Adrenal gland (tissue), 12 donors: ENCODE results near the gene FAM186B. TPM values are rescaled to one million over a fixed set of nuclear protein-coding genes. Genes with fewer than 3 reads are reported as not detected.
A peak's percentile ranks its signal among the peaks of the same experiment; 100 is the strongest.

Experiments
- DNase-seq, 7 donors: peaks; one replicate each; pipeline ENCODE4 v3.0.0-alpha.2; 2019 to 2020
- H3K27ac ChIP-seq, 5 donors: fragments of 200-600 bp; sonication (generic) in 4 of 5; 1 replicate in 3 of 5; 2 replicates in 2 of 5; pipeline versions ENCODE4 v1.5.1 to v1.8.0; 2016 to 2020; ENCODE audit warnings: mild to moderate bottlenecking in 1 of 5
- H3K27me3 ChIP-seq: fragments of 200-600 bp; 2 replicates; pipeline ENCODE4 v1.8.0; 2021
- H3K36me3 ChIP-seq, 2 donors: fragments of 200-600 bp; replicated peaks in 1 of 2; 1 replicate in 1 of 2; 2 replicates in 1 of 2; pipeline versions ENCODE4 v1.5.1 to v1.8.0; 2018 to 2022
- H3K4me1 ChIP-seq, 2 donors: fragments of 200-600 bp; replicated peaks in 1 of 2; 1 replicate in 1 of 2; 2 replicates in 1 of 2; pipeline versions ENCODE4 v1.5.1 to v1.8.0; 2018 to 2021
- H3K4me3 ChIP-seq, 4 donors: fragments of 200-600 bp; sonication (generic) in 3 of 4; one replicate each; pipeline ENCODE4 v1.5.1; 2016 to 2018
- H3K9me3 ChIP-seq, 3 donors: fragments of 200-600 bp; sonication (generic) in 1 of 3; replicated peaks in 1 of 3; 1 replicate in 2 of 3; 2 replicates in 1 of 3; pipeline versions ENCODE4 v1.5.1 to v1.8.0; 2016 to 2021
- CTCF ChIP-seq, 6 experiments: fragments of 450-650 bp in 4 of 6; fragments of 200-600 bp in 2 of 6; sonication (generic) in 1 of 6; IDR thresholded peaks; 1 replicate in 5 of 6; 2 replicates in 1 of 6; pipeline versions ENCODE4 v1.5.1 to v1.8.0; 2016 to 2021; ENCODE audit warnings: antibody characterized with exemption in 6 of 6, mild to moderate bottlenecking in 2 of 6, moderate library complexity in 1 of 6
- POLR2A ChIP-seq, 2 donors: fragments of 450-650 bp; IDR thresholded peaks; one replicate each; pipeline ENCODE4 v1.6.1; 2017; ENCODE audit warnings: antibody characterized with exemption in 2 of 2, mild to moderate bottlenecking in 2 of 2, moderate library complexity in 1 of 2
- WGBS, 4 donors: extraction: QIAGEN DNeasy Blood & Tissue Kit in 2 of 4; methylation state at CpG; one replicate each; pipeline versions ENCODE4 v1.1.5 to v1.1.7; 2013 to 2017; 5-methylcytosine and 5-hydroxymethylcytosine counted together
- intact Hi-C, 2 donors: fragments of 100-400 bp; cut with DNase I; formaldehyde crosslinking; loops; one replicate each; pipeline versions ENCODE4 v1.14.1 to v1.15.0; 2022 to 2023
- polyA plus RNA-seq, 3 donors: library from polyadenylated mRNA; stranded (reverse); fragments of 200-250 nt in 2 of 3; fragments of 350-450 nt in 1 of 3; fragmentation: Illumina TruSeq in 1 of 3; extraction: RNeasy Lipid Tissue Mini Kit (QIAGEN cat#74804) in 1 of 3; gene quantifications; one replicate each; pipeline ENCODE4 v1.2.3, GENCODE V29; 2013 to 2014
- total RNA-seq, 9 donors: library from RNA; depleted of rRNA in 4 of 9; stranded (reverse); fragments of >200 nt in 4 of 9; fragments of 120-200 nt in 1 of 9; fragmentation: NEBNext Ultra II Directional in 1 of 9; extraction: Animal tissue kit (Norgen Biotek cat#: 25700) in 1 of 9; gene quantifications; one replicate each; pipeline versions ENCODE4 v1.1.0 to v1.2.4, GENCODE V29; 2013 to 2023
- donor health status: healthy with polysubstance abuse.
- donor health status: Bipolar disorder and iron deficiency.
- donor health status: DM: yes; HTN: yes; CAD: no.
- donor health status: DM: no; HTN: no; CAD: no.
- donor health status: DM: no; HTN: no; CAD: no.
- donor health status: DM: yes; HTN: yes; CAD: no.

Gene FAM186B
- total and polyA plus RNA-seq, 12 donors: 0.29 to 2.3 (median 1.0) TPM; not detected in 1

GRCh38 chr12:49545815-49546214, 59.6 kb downstream of the FAM186B start:
- Histone ChIP-seq H3K27me3 (peaks cover 4% of the 10 kb centered on the region), H3K9me3 (no peaks in the 10 kb centered on the region), H3K4me3 (no peak overlapping the region), H3K36me3 (no peaks in the 10 kb centered on the region), H3K4me1 (peaks cover 7 to 8% of the 10 kb centered on the region in 2 donors), H3K27ac (no peak overlapping the region)
- TF ChIP-seq POLR2A (IDR thresholded peaks at IDR 0.05) (no peak), CTCF (IDR thresholded peaks at IDR 0.05) (no peak)
- DNase-seq: no peak
- intact Hi-C loops: no loop called here
- 73 to 93% (median 80%) methylated on average over 3 to 4 of the region's 4 CpGs for WGBS, 4 donors

- no peak for DNase-seq
- 53 to 68% (median 63%) methylated on average over 16 to 39 of the region's 39 CpGs for WGBS, 4 donors
- Histone ChIP-seq H3K9me3 (no peaks in the 10 kb centered on the region), H3K4me3 (no peak overlapping the region), H3K4me1 (peaks cover 7% of the 10 kb centered on the region in 2 donors), H3K36me3 (no peaks in the 10 kb centered on the region), H3K27me3 (peaks cover 4% of the 10 kb centered on the region), H3K27ac (no peak overlapping the region)
- TF ChIP-seq POLR2A (IDR thresholded peaks at IDR 0.05): no peak
- TF ChIP-seq CTCF (IDR thresholded peaks at IDR 0.05): no peak
- intact Hi-C loops: no loop called here
Measured at GRCh38 chr12:49543914-49544815, 61.3 kb downstream of the FAM186B start.

- no peaks in the 10 kb centered on the region for H3K9me3 ChIP-seq
- TF ChIP-seq POLR2A (IDR thresholded peaks at IDR 0.05): no peak
- TF ChIP-seq CTCF (IDR thresholded peaks at IDR 0.05): no peak
- WGBS, 4 donors: 75 to 79% (median 78%) methylated on average over 10 to 20 of the region's 20 CpGs
- H3K27me3 ChIP-seq: peaks cover 1% of the 10 kb centered on the region
- no peaks in the 10 kb centered on the region for H3K36me3 ChIP-seq
- H3K27ac ChIP-seq: no peak overlapping the region
- H3K4me3 ChIP-seq: no peak overlapping the region
- H3K4me1 ChIP-seq: peaks cover 2 to 3% of the 10 kb centered on the region in 2 donors
- intact Hi-C loops: no loop called here
- DNase-seq: peak in 1 of 7 donors; percentile 8
Measured at GRCh38 chr12:49543221-49543913, 62.1 kb downstream of the FAM186B start.

GRCh38 chr12:49542592-49543160, 62.8 kb downstream of the FAM186B start:
- DNase-seq: peak in 1 of 7 donors; percentile 3
- Histone ChIP-seq H3K27me3 (no peaks in the 10 kb centered on the region), H3K9me3 (no peaks in the 10 kb centered on the region), H3K4me1 (peaks cover 9 to 10% of the 10 kb centered on the region in 2 donors), H3K27ac (no peak overlapping the region), H3K36me3 (no peaks in the 10 kb centered on the region), H3K4me3 (no peak overlapping the region)
- 93 to 99% (median 96%) methylated on average over 9 to 15 of the region's 15 CpGs for WGBS, 4 donors
- intact Hi-C loops: no loop called here
- TF ChIP-seq POLR2A (IDR thresholded peaks at IDR 0.05): no peak
- no peak for TF ChIP-seq CTCF (IDR thresholded peaks at IDR 0.05)
